Stomach (tissue), 4 donors: ENCODE data around the gene TMEM222.

Experiments
- EP300 ChIP-seq: sonication (generic); formaldehyde crosslinking; IDR thresholded peaks from one replicate; pipeline ENCODE4 v1.6.1; 2017; ENCODE audit warnings: antibody characterized with exemption
- POLR2A ChIP-seq, 4 donors: fragments of 450-650 bp; IDR thresholded peaks; one replicate each; pipeline ENCODE4 v1.6.1; 2016; ENCODE audit warnings: antibody characterized with exemption in 4 of 4, control low read depth in 2 of 4, mild to moderate bottlenecking in 1 of 4, moderate library complexity in 1 of 4
- POLR2AphosphoS5 ChIP-seq, 3 donors: sonication (generic); formaldehyde crosslinking; IDR thresholded peaks; one replicate each; pipeline ENCODE4 v1.6.1; 2016; ENCODE audit warnings: antibody characterized with exemption in 3 of 3
- TF ChIP-seq, protein P1 (sequence below), 7 experiments: fragments of 450-650 bp in 4 of 7; fragments of 200-600 bp in 3 of 7; sonication (generic) in 3 of 7; IDR thresholded peaks; one replicate each; pipeline ENCODE4 v1.5.1; 2016 to 2019; ENCODE audit warnings: antibody characterized with exemption in 7 of 7, control low read depth in 2 of 7, mild to moderate bottlenecking in 1 of 7

DNA sequence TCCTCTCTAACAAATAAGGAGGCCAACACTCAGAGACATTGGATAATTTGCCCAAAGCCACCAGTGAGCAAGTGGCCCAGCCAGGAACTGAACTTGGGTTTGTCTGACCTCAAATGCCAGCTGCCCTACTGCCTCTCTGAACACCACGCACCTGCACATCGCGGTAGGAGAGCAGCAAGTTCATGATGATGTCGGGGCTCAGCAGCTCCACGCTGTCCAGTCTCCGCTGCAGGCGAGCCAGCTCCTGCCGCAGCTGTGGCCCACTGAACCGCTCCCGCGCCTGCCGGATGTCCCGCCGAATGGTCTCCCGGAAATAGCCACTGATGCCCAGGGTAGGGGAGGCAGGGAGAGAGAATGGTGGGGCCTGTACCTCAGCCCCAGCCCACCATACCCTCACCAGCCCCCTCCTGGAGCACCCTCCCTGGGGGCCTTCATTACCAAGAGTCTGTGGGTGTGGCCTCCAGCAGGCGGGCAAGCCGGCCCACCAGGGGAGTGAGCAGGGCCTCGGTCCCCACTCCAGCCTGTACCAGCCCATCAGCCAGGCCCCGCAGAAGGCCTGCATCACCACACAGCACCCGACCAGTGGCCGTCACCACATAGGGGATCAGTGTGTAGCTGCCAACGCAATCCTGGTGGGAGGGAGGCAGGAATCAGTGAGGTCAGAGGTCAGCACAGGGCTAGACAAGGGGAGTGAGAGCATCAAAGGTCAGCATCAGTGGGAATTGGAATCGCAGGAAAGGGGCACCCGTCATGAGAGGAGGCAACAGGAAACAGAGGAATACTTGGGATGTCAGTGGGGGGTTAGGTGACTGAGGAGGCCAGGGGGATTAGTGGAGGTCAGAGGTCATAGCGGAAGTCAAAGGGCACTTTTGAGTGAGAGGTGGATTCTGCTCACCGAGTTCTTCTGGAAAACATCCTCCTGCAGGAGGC lies 42.1 kb downstream of the TMEM222 start:
- TF ChIP-seq, protein P1, sequence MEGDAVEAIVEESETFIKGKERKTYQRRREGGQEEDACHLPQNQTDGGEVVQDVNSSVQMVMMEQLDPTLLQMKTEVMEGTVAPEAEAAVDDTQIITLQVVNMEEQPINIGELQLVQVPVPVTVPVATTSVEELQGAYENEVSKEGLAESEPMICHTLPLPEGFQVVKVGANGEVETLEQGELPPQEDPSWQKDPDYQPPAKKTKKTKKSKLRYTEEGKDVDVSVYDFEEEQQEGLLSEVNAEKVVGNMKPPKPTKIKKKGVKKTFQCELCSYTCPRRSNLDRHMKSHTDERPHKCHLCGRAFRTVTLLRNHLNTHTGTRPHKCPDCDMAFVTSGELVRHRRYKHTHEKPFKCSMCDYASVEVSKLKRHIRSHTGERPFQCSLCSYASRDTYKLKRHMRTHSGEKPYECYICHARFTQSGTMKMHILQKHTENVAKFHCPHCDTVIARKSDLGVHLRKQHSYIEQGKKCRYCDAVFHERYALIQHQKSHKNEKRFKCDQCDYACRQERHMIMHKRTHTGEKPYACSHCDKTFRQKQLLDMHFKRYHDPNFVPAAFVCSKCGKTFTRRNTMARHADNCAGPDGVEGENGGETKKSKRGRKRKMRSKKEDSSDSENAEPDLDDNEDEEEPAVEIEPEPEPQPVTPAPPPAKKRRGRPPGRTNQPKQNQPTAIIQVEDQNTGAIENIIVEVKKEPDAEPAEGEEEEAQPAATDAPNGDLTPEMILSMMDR (IDR thresholded peaks at IDR 0.05) = no peak
- TF ChIP-seq POLR2AphosphoS5 (IDR thresholded peaks at IDR 0.05) (no peak), POLR2A (IDR thresholded peaks at IDR 0.05) (no peak), EP300 (no peak)
